Inflammatory macrophage treated with lipopolysaccharide for 4 hours (primary cell): Measurements from ENCODE around the gene RAI14.
A peak's percentile ranks its signal among the peaks of the same experiment; 100 is the strongest.
"Not testable (repeated sequence)": the region's sequence is repeated elsewhere in the genome, so short reads cannot be mapped to it uniquely, and the experiment has no call there.

Source experiments
- DNase-seq: peaks from one replicate; pipeline ENCODE4 v3.0.0-alpha.2; 2020

Gene RAI14

DNA sequence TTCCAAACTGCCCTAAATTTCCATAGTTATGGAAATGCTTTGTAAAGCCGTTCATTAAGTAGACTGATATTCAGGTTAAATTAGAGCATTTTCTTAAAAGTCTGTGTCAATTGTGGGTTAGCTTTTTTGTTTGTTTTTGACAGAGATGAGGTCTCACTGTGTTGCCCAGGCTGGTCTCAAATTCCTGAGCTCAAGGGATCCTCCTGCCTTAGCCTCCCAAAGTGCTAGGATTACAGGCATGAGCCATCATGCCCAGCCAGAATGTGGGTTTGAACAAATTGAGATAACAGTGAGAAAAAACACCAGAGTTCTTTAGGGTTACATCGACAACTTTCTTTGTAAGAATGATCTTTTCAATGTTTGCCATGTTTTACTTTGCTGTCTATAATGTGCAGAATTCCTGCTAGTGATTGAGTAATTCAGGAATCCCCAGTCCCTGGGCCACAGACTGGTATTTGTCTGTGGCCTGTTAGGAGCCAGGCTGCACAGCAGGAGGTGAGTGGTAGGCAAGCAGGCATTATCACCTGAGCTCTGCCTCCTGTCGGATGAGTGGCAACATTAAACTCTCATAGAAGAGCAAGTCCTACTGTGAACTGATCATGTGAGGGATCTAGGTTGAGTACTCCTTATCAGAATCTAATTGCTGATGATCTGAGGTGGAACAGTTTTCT is 80.5 kb downstream of the RAI14 start:
- DNase-seq, result no peak

GRCh38 chr5:34737731-34738130 is 81.6 kb downstream of the RAI14 start:
- DNase-seq, result no peak

DNA sequence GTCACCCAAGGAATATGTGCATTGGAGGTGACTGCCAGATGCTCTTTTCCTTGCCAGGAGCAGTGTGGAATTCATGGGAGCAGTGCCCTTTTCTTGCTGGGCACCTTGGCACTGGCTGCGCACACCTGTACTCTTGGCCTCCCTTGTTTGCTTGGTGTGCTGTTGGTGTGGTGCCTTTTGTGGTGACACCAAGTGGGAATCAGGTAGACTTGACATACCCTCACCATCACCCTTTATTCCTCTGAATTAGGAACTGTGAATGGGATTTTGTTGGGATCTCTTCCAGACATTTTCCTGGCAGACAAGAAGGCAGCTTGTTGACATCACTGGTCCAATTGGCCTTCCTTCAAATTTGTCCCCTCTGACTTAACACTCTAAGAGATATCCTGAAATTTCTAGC is 82.3 kb downstream of the RAI14 start:
- no peak for DNase-seq

GRCh38 chr5:34740389-34740806 is 84.3 kb downstream of the RAI14 start:
- DNase-seq, result no peak

DNA sequence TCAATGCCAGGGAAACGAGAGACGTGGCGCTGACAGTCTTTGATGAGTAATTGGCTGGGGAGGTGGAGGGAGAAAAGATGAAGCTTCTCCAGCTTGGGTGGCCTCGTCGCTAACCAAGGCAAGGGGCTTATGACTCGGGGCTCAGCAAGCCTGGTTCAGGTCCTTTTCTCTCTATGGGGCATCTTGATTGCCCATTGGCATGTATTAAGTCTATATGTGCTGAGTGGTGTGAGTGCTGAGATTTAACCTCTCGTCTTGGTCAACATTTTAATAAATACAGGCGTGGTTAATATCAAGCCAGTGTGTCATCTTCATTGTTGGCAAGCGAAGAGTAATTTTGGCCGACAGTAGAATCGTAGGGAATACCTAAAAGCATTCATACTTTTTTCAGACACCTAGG is 85.9 kb downstream of the RAI14 start:
- DNase-seq, result no peak

GRCh38 chr5:34743878-34744277 is 87.8 kb downstream of the RAI14 start:
- no peak for DNase-seq

DNA sequence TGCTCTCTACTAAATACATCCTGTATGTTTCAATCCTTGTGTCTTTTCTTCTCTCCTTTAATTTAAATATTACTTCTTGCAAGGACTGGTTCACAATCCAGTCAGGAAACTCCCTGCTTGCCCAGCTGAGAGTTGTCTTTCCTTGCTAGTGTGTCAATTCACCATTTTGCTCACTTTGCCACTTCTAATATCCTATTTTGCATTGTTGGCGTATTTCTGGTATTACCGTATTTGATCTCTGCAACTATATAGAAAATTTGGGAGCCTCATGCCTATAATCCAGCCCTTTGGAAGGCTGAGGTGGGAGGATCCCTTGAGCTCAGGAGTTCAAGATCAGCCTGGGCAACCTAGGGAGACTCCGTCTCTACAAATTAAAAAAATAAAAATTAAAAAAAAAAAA is 92.3 kb downstream of the RAI14 start:
- no peak for DNase-seq

GRCh38 chr5:34749431-34749873 is 93.3 kb downstream of the RAI14 start:
- DNase-seq, result no peak

- DNase-seq, result no peak
These were observed 94.1 kb downstream of the RAI14 start for GRCh38 chr5:34750206-34750605.

- DNase-seq, result no peak
These were observed 95.9 kb downstream of the RAI14 start for GRCh38 chr5:34751807-34752736.

- not testable (repeated sequence) for DNase-seq
These were observed 97.1 kb downstream of the RAI14 start for GRCh38 chr5:34753236-34753635.

DNA sequence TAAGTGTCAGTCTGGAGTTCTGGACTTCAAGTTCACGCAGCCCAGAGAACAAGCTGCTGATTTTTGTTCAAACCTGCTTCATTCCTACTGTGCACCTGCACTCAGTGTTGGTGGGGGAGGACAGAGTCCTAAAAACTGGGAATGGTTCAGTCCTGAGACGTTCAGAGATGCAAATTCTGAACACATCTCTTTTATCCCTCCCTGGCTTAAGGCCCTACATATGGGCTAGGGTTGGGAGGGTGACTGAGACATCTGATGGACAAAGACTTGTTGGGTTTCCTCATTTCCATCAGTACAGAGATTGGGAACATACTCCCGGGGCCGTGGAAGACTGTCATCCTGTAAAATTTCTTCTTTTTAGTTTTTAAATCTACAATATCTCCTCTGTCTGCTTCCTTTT is 99.8 kb downstream of the RAI14 start:
- no peak for DNase-seq

GRCh38 chr5:34756781-34757624 is 100.9 kb downstream of the RAI14 start:
- DNase-seq, result no peak

- no peak for DNase-seq
These were observed 102.4 kb downstream of the RAI14 start for GRCh38 chr5:34758514-34758913.

DNA sequence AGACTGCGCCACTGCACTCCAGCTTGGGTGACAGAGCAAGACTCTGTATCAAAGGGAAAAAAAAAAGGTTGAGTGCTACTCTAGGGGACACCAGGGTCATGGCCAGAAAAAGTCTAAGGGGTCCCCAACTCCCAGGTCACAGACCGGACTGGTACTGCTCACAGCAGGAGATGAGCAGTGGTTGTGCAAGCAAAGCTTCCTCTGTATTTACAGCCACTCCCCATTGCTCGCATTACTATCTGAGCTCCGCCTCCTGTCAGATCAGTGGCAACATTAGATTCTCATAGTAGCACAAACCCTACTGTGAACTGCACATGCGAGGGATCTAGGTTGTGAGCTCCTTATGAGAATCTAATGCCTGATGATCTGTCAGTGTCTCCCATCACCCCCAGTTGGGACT is 103.1 kb downstream of the RAI14 start:
- DNase-seq, result not testable (repeated sequence)

- DNase-seq, result no peak
These were observed 109.5 kb downstream of the RAI14 start for GRCh38 chr5:34765662-34766061.

DNA sequence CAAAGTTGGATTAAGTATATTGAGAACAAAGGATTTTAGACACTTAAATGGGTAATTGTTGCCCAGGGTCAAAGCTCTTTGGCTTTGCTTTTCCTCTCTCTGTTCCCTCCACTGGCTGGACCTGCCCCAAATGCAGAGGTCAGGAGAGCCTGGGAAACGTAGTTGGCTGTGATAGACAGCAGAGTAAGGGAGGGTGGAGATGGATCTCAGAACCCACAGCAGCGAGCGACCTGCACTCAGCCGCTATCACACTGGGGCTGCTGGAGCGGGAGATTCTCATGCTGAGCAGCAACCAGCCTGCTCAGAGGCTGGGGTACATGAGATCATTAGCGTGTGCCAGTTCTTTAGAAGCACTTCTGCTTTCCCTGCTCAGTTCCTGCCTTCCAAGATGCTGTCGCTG is 111.1 kb downstream of the RAI14 start:
- no peak for DNase-seq

- no peak for DNase-seq
These were observed 114.4 kb downstream of the RAI14 start for GRCh38 chr5:34770486-34770885.

GRCh38 chr5:34771076-34771475 is 114.9 kb downstream of the RAI14 start:
- DNase-seq, result peak; percentile 19

DNA sequence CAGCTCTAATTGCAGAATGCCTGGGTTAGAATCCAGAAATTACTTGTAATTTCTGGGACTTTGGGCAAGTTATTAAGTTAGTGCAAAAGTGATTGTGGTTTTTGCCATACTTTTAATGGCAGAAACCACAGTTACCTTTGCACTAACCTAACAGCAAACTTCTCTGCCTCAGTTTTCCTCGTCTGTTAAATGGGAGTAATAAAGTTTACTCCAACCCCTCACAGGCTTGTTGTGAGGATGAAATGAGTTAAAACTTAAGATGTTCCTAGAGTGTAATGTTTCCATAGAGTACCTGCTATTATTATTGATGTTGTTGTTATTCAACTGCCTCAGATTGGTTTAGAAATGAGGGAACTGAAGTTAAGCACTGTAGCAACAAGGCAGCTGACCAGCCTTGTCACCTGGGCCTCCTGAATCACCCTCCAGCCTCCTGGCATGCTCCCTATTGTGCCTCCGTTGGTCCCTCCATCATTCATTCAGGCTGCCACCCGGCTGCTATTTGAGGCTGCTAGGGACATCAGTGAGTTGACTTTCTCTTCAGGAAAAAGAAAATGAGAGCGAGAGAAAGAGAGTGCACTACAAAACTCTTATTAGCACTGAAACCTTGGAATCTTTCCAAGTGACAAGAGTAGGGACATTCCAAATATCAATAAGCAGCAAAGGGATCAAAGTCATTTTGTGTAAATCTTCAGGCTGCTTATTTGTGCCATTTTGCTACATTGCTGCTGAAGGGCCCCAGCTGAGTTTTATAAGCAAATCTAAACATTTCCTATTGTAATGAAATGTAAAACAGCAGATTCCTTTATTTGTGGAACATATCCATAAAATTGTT is 116.4 kb downstream of the RAI14 start:
- DNase-seq, result no peak

DNA sequence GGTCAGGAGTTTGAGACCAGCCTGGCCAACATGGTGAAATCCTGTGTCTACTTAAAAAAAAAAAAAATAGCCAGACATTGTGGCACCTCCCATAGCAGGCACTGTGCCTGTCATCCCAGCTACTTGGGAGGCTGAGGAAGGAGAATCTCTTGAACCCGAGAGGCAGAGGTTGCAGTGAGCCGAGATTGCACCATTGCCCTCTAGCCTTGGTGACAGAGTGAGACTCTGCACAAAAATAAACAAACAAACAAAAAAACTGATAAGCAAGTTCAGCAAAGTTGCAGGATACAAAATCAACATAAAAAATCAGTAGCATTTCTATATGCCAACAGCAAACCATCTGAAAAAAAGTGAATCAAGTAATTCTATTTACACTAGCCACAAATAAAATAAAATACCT is 118.0 kb downstream of the RAI14 start:
- no peak for DNase-seq

DNA sequence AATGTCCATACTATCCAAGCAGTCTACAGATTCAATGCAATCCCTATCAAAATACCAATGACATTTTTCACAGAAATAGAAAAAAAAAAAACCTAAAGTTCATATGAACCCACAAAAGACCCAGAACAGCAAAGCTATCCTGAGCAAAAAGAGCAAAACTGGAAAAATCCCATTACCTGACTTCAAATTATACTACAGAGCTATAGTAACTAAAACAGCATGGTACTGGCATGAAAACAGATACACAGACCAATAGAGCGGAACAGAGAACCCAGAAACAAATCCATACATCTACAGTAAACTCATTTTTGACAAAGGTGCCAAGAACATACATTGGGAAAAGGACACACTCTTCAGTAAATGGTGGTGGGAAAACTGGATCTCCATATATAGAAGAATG is 118.5 kb downstream of the RAI14 start:
- not testable (repeated sequence) for DNase-seq
